HepG2 (cell line): Measurements from ENCODE around the gene OR7A10. TPM values are rescaled to one million over a fixed set of nuclear protein-coding genes. Genes with fewer than 3 reads are reported as not detected.

Source experiments
- ATAC-seq: fragments of 200-7000 bp; cut with Tn5 transposase; 3 replicates; pipeline ENCODE4 v1.9.1; 2020; ENCODE audit warnings: mild to moderate bottlenecking, moderate library complexity
- BruUV-seq: library from RNA; stranded (reverse); fragments of 400-500 nt; replicated peaks from 2 replicates; lab custom pipeline; 2021; lab: Mats Ljungman, UMichigan
- CTCF ChIA-PET: fragments of 300-600 bp; formaldehyde crosslinking; extraction: SDS; loops from one replicate; lab custom pipeline; 2021; ENCODE audit warnings: low total read pairs, inconsistent platforms, low intra/inter-chr PET ratio; lab: Yijun Ruan, JAX
- POLR2A ChIA-PET: fragments of 350-600 bp; sonication (Branson Sonifier 250); formaldehyde crosslinking; loops from one replicate; lab custom pipeline; 2020; ENCODE audit warnings: antibody characterized with exemption, inconsistent platforms; lab: Yijun Ruan, JAX
- DNase-seq: peaks from one replicate; pipeline ENCODE4 v3.0.0-alpha.2; 2015; ENCODE audit warnings: low spot score
- FAIRE-seq: peaks from 3 replicates; lab custom pipeline; 2011; peaks lifted over from hg19 to GRCh38; lab: Jason Lieb, UNC
- H2AFZ ChIP-seq: one replicate; pipeline ENCODE4 v1.6.1; 2011; ENCODE audit warnings: low read length, inconsistent platforms
- H3K27ac ChIP-seq: fragments of 300-600 bp; 3 replicates; pipeline ENCODE4 v1.8.0; 2011; ENCODE audit warnings: mixed run types, mild to moderate bottlenecking, mixed read lengths, low read length, inconsistent platforms; ENCODE audit not compliant: insufficient read depth; ENCODE audit errors: extremely low read length
- H3K27me3 ChIP-seq, 2 experiments: fragments of 200-600 bp in 1 of 2; 2 replicates in 1 of 2; 3 replicates in 1 of 2; pipeline versions ENCODE4 v1.6.0 to v1.8.0; 2011; ENCODE audit warnings: low read length in 2 of 2, mild to moderate bottlenecking in 2 of 2, moderate library complexity in 2 of 2, inconsistent platforms in 1 of 2; ENCODE audit not compliant: insufficient read depth in 2 of 2, control insufficient read depth in 1 of 2
- H3K36me3 ChIP-seq, 2 experiments: fragments of 200-600 bp in 1 of 2; replicated peaks in 1 of 2; 2 replicates in 1 of 2; 3 replicates in 1 of 2; pipeline versions ENCODE4 v1.5.1 to v1.8.0; 2011; ENCODE audit warnings: low read length in 2 of 2, inconsistent platforms in 1 of 2; ENCODE audit not compliant: insufficient read depth in 2 of 2, control insufficient read depth in 1 of 2
- H3K4me1 ChIP-seq: 2 replicates; pipeline ENCODE4 v1.5.1; 2012; ENCODE audit warnings: low read length, inconsistent platforms; ENCODE audit not compliant: insufficient read depth
- H3K4me2 ChIP-seq: 2 replicates; pipeline ENCODE4 v1.6.0; 2011; ENCODE audit warnings: low read depth, low read length, inconsistent platforms
- H3K4me3 ChIP-seq, 3 experiments: fragments of 200-600 bp in 1 of 3; sonication (generic), shearing (Covaris generic) in 1 of 3; replicated peaks in 1 of 3; 2 replicates each; pipeline ENCODE4 v1.5.1; 2011 to 2016; ENCODE audit warnings: low read length in 3 of 3, inconsistent platforms in 2 of 3, low read depth in 2 of 3, mild to moderate bottlenecking in 2 of 3, control low read depth in 1 of 3, mixed read lengths in 1 of 3; ENCODE audit not compliant: insufficient read depth in 1 of 3
- H3K79me2 ChIP-seq: one replicate; pipeline ENCODE4 v1.6.1; 2011; ENCODE audit warnings: low read length, inconsistent platforms; ENCODE audit not compliant: insufficient read depth
- H3K9ac ChIP-seq: 2 replicates; pipeline ENCODE4 v1.6.0; 2011; ENCODE audit warnings: mild to moderate bottlenecking, low read depth, low read length, inconsistent platforms; ENCODE audit not compliant: insufficient read depth
- H3K9me3 ChIP-seq: 2 replicates; pipeline ENCODE4 v1.5.1; 2012; ENCODE audit warnings: mild to moderate bottlenecking, low read length
- H4K20me1 ChIP-seq: 2 replicates; pipeline ENCODE4 v1.6.0; 2011; ENCODE audit warnings: inconsistent platforms, mild to moderate bottlenecking, low read length, moderate library complexity; ENCODE audit not compliant: insufficient read depth
- ATF7 ChIP-seq, 2 experiments: fragments of 450-650 bp in 1 of 2; sonication (generic) in 1 of 2; formaldehyde crosslinking in 1 of 2; IDR thresholded peaks; 2 replicates each; pipeline versions ENCODE4 v1.4.0 to v1.6.1; 2016 to 2020; ENCODE audit warnings: antibody characterized with exemption in 1 of 2, mild to moderate bottlenecking in 1 of 2, missing genetic modification reagents in 1 of 2
- BCL6 ChIP-seq: IDR thresholded peaks from 2 replicates; pipeline ENCODE4 v1.6.1; 2016; ENCODE audit warnings: missing genetic modification reagents, missing compliant biosample characterization
- ELF1 ChIP-seq: sonication (generic); formaldehyde crosslinking; IDR thresholded peaks from 2 replicates; pipeline ENCODE4 v1.4.0; 2020; ENCODE audit warnings: missing genetic modification reagents
- FOXA1 ChIP-seq, 2 experiments: fragments of 450-650 bp in 1 of 2; sonication (generic) in 1 of 2; formaldehyde crosslinking in 1 of 2; IDR thresholded peaks; 2 replicates each; pipeline versions ENCODE4 v1.4.0 to v1.6.1; 2016 to 2020; ENCODE audit warnings: missing genetic modification reagents in 1 of 2
- MBNL3 ChIP-seq: fragments of 250-450 bp; sonication (Bioruptor Pico); conservative IDR thresholded peaks from 2 replicates; pipeline ENCODE4 v1.8.0; 2022; ENCODE audit warnings: mild to moderate bottlenecking, inconsistent platforms
- MLXIP ChIP-seq: sonication (generic); formaldehyde crosslinking; IDR thresholded peaks from 2 replicates; pipeline ENCODE4 v1.9.0; 2021; ENCODE audit warnings: missing genetic modification reagents, borderline replicate concordance
- PHF5A ChIP-seq: IDR thresholded peaks from one replicate; pipeline ENCODE4 v1.6.1; 2018; ENCODE audit warnings: low read depth, missing genetic modification reagents; ENCODE audit not compliant: unreplicated experiment
- PTBP1 ChIP-seq: fragments of 200-400 bp; formaldehyde crosslinking; IDR thresholded peaks from 2 replicates; pipeline ENCODE4 v1.6.1; 2018; ENCODE audit warnings: low read length, low read depth; ENCODE audit not compliant: poor library complexity, severe bottlenecking
- SMARCE1 ChIP-seq: fragments of 450-650 bp; IDR thresholded peaks from 2 replicates; pipeline ENCODE4 v1.6.1; 2017; ENCODE audit warnings: borderline replicate concordance
- SNRNP70 ChIP-seq: fragments of 200-400 bp; formaldehyde crosslinking; IDR thresholded peaks from 2 replicates; pipeline ENCODE4 v1.6.1; 2017; ENCODE audit warnings: mild to moderate bottlenecking, low read depth, low read length, moderate library complexity
- YEATS4 ChIP-seq: sonication (generic); formaldehyde crosslinking; IDR thresholded peaks from 2 replicates; pipeline ENCODE4 v1.4.0; 2020; ENCODE audit warnings: missing genetic modification reagents, borderline replicate concordance
- ZNF275 ChIP-seq: sonication (generic); formaldehyde crosslinking; IDR thresholded peaks from 2 replicates; pipeline ENCODE4 v1.8.0; 2022; ENCODE audit warnings: missing genetic modification reagents, mild to moderate bottlenecking, inconsistent platforms, borderline replicate concordance
- ZNF510 ChIP-seq: sonication (generic); formaldehyde crosslinking; IDR thresholded peaks from 2 replicates; pipeline ENCODE4 v1.4.0; 2020; ENCODE audit warnings: low read depth, mild to moderate bottlenecking, missing genetic modification reagents
- ZNF562 ChIP-seq: sonication (generic); formaldehyde crosslinking; IDR thresholded peaks from 2 replicates; pipeline ENCODE4 v1.8.0; 2022; ENCODE audit warnings: missing genetic modification reagents, borderline replicate concordance
- ZNF572 ChIP-seq: sonication (generic); formaldehyde crosslinking; IDR thresholded peaks from 2 replicates; pipeline ENCODE4 v1.5.1; 2020; ENCODE audit warnings: mild to moderate bottlenecking, missing genetic modification reagents
- ZNF619 ChIP-seq: sonication (generic); formaldehyde crosslinking; IDR thresholded peaks from 2 replicates; pipeline ENCODE4 v1.4.0; 2020; ENCODE audit warnings: mild to moderate bottlenecking, missing genetic modification reagents
- WGBS: methylation state at CpG from one replicate; pipeline ENCODE4 v1.1.6; 2017; ENCODE audit warnings: low lambda C conversion rate; 5-methylcytosine and 5-hydroxymethylcytosine counted together
- in situ Hi-C: cut with HindIII; loops from 2 replicates; pipeline ENCODE4 v1.10.0; 2017; ENCODE audit warnings: low pct_unique_long_range_greater_than_20kb; ENCODE audit not compliant: extremely low pct_ligation_motif_present
- intact Hi-C: fragments of 100-400 bp; cut with micrococcal nuclease; formaldehyde crosslinking; loops from one replicate; pipeline ENCODE4 v1.10.0; 2022; ENCODE audit not compliant: unreplicated experiment
- polyA plus RNA-seq, 8 experiments: library from polyadenylated mRNA; depleted of rRNA in 3 of 8; stranded (reverse) in 7 of 8; unstranded in 1 of 8; fragments of >200 nt; fragmentation: Illumina TruSeq in 4 of 8; extraction: Trizol in 4 of 8; gene quantifications; 2 replicates each; pipeline versions ENCODE4 v1.2.1 to v1.2.3, GENCODE V29; 2011 to 2016; ENCODE audit warnings: low read depth in 4 of 8, missing spikeins in 1 of 8, mixed read lengths in 1 of 8; ENCODE audit not compliant: insufficient read depth in 1 of 8
- total RNA-seq, 5 experiments: library from RNA; depleted of rRNA; stranded (reverse); fragments of >200 nt; fragmentation: Illumina TruSeq; extraction: Trizol; gene quantifications; 2 replicates each; pipeline ENCODE4 v1.2.3, GENCODE V29; 2016; ENCODE audit warnings: low read depth in 1 of 5

The OR7A10 gene
- total and polyA plus RNA-seq, 2 of the 13 experiments (the other 11 are each of a cell fraction or from before 2014, with no cell fraction given): not detected

GRCh38 chr19:14821937-14822336 lies 26.8 kb downstream of the OR7A10 start:
- in situ Hi-C loops: no loop called here
- 20% methylated on average over 6 of the region's 6 CpGs for WGBS
- H3K36me3 ChIP-seq: no peaks in the 10 kb centered on the region
- DNase-seq (no peak), ATAC-seq (no peak), FAIRE-seq (no peak)
- no peak overlapping the region for H2AFZ ChIP-seq
- H4K20me1 ChIP-seq: no peaks in the 10 kb centered on the region
- TF ChIP-seq SNRNP70: no peak
- no peak for TF ChIP-seq ZNF572 (CRISPR knock-in tag)
- no peak for TF ChIP-seq ATF7 (IDR thresholded peaks at IDR 0.05)
- no peak for TF ChIP-seq ATF7 (CRISPR knock-in tag; IDR thresholded peaks at IDR 0.05)
- TF ChIP-seq MLXIP (CRISPR knock-in tag): no peak
- no peak for TF ChIP-seq ZNF562 (CRISPR knock-in tag)
- no peak for TF ChIP-seq MBNL3 (CRISPR knock-in tag)
- TF ChIP-seq ZNF510 (CRISPR knock-in tag): no peak
- TF ChIP-seq FOXA1 (IDR thresholded peaks at IDR 0.05): no peak
- TF ChIP-seq FOXA1 (CRISPR knock-in tag; IDR thresholded peaks at IDR 0.05): no peak
- no peak for TF ChIP-seq BCL6 (CRISPR knock-in tag)
- TF ChIP-seq ELF1 (CRISPR knock-in tag): no peak
- TF ChIP-seq PHF5A: no peak
- no peak for TF ChIP-seq YEATS4
- no peak for TF ChIP-seq ZNF275 (CRISPR knock-in tag)
- no peak for TF ChIP-seq SMARCE1
- TF ChIP-seq PTBP1: no peak
- TF ChIP-seq ZNF619 (CRISPR knock-in tag): no peak
- POLR2A ChIA-PET: no interaction called here
- BruUV-seq: no TSS peak
- no peaks in the 10 kb centered on the region for H3K9me3 ChIP-seq
- H3K27ac ChIP-seq: no peak overlapping the region
- no peaks in the 10 kb centered on the region for H3K4me1 ChIP-seq
- no peak overlapping the region for H3K4me2 ChIP-seq
- no peak overlapping the region for H3K4me3 ChIP-seq
- CTCF ChIA-PET: no interaction called here
- no peak overlapping the region for H3K9ac ChIP-seq
- H3K27me3 ChIP-seq: no peaks in the 10 kb centered on the region
- intact Hi-C loops: no loop called here
- H3K79me2 ChIP-seq: no peaks in the 10 kb centered on the region
